Endothelial cell of umbilical vein (primary cell): ENCODE measurements around the gene MCTP1. TPM values are rescaled to one million over a fixed set of nuclear protein-coding genes. Genes with fewer than 3 reads are reported as not detected.

Source experiments
- BruUV-seq: library from RNA; stranded (reverse); fragments of 400-500 nt; replicated peaks from 2 replicates; lab custom pipeline; 2021; lab: Mats Ljungman, UMichigan
- CTCF ChIA-PET: fragments of 300-600, 350-600 bp; sonication (Branson Sonifier 250); formaldehyde crosslinking; loops from one replicate; lab custom pipeline; 2021; ENCODE audit warnings: antibody characterized with exemption, inconsistent platforms; lab: Charles Lee
- POLR2A ChIA-PET: fragments of 300-600, 350-600 bp; sonication (Branson Sonifier 250); formaldehyde crosslinking; loops from one replicate; lab custom pipeline; 2021; ENCODE audit warnings: antibody characterized with exemption, inconsistent platforms; lab: Charles Lee
- DNase-seq: peaks from one replicate; pipeline ENCODE4 v3.0.0-alpha.2; 2011; ENCODE audit warnings: low read depth, low spot score
- FAIRE-seq: peaks from 2 replicates; lab custom pipeline; 2011; peaks lifted over from hg19 to GRCh38; lab: Jason Lieb, UNC
- H2AFZ ChIP-seq: 2 replicates; pipeline ENCODE4 v1.6.0; 2012; ENCODE audit warnings: low read depth, low read length, control low read depth, inconsistent platforms
- H3K27ac ChIP-seq: 2 replicates; pipeline ENCODE4 v1.5.1; 2011; ENCODE audit warnings: low read depth, mild to moderate bottlenecking, control low read depth, low read length, moderate library complexity; ENCODE audit not compliant: insufficient read depth
- H3K27me3 ChIP-seq, 2 experiments: 2 replicates each; pipeline versions ENCODE4 v1.6.0 to v1.6.1; 2011; ENCODE audit warnings: low read length in 2 of 2, mixed read lengths in 1 of 2; ENCODE audit not compliant: control insufficient read depth in 2 of 2, insufficient read depth in 2 of 2
- H3K36me3 ChIP-seq, 2 experiments: 2 replicates in 1 of 2; 3 replicates in 1 of 2; pipeline ENCODE4 v1.5.1; 2011; ENCODE audit warnings: low read length in 2 of 2, mild to moderate bottlenecking in 1 of 2, moderate library complexity in 1 of 2; ENCODE audit not compliant: control insufficient read depth in 2 of 2, insufficient read depth in 2 of 2; ENCODE audit errors: extremely low read depth in 1 of 2
- H3K4me1 ChIP-seq: 3 replicates; pipeline ENCODE4 v1.5.1; 2011; ENCODE audit warnings: mild to moderate bottlenecking, low read length; ENCODE audit not compliant: control insufficient read depth, insufficient read depth; ENCODE audit errors: extremely low read depth
- H3K4me2 ChIP-seq: 2 replicates; pipeline ENCODE4 v1.6.1; 2011; ENCODE audit warnings: low read length, control low read depth, mixed read lengths; ENCODE audit not compliant: insufficient read depth
- H3K4me3 ChIP-seq, 3 experiments: fragments of 200-600 bp in 1 of 3; sonication (generic), shearing (Covaris generic) in 1 of 3; replicated peaks in 1 of 3; 2 replicates each; pipeline ENCODE4 v1.5.1; 2011 to 2016; ENCODE audit warnings: control low read depth in 3 of 3, low read length in 3 of 3, mild to moderate bottlenecking in 2 of 3, inconsistent platforms in 1 of 3, low read depth in 1 of 3, moderate library complexity in 1 of 3; ENCODE audit not compliant: insufficient read depth in 1 of 3
- H3K79me2 ChIP-seq: 2 replicates; pipeline ENCODE4 v1.6.0; 2012; ENCODE audit warnings: low read length, inconsistent platforms; ENCODE audit not compliant: control insufficient read depth, insufficient read depth
- H3K9ac ChIP-seq: replicated peaks from 2 replicates; pipeline ENCODE3; 2011; ENCODE audit warnings: low read length, control low read depth; ENCODE audit not compliant: insufficient read depth; ENCODE audit errors: extremely low read depth
- H3K9me1 ChIP-seq: replicated peaks from 3 replicates; pipeline ENCODE4 v1.6.0; 2011; ENCODE audit warnings: mild to moderate bottlenecking, low read length; ENCODE audit not compliant: control insufficient read depth, insufficient read depth; ENCODE audit errors: extremely low read depth
- H3K9me3 ChIP-seq: replicated peaks from 2 replicates; pipeline ENCODE4 v1.5.1; 2012; ENCODE audit warnings: low read length, inconsistent platforms; ENCODE audit not compliant: control insufficient read depth, insufficient read depth
- H4K20me1 ChIP-seq: replicated peaks from 2 replicates; pipeline ENCODE3; 2011; ENCODE audit warnings: mild to moderate bottlenecking, low read length; ENCODE audit not compliant: control insufficient read depth, insufficient read depth; ENCODE audit errors: extremely low read depth
- EZH2 ChIP-seq: IDR thresholded peaks from 2 replicates; pipeline ENCODE4 v1.6.1; 2012; ENCODE audit warnings: borderline replicate concordance, low read depth, mild to moderate bottlenecking, moderate library complexity, low read length, inconsistent platforms; ENCODE audit not compliant: severe bottlenecking
- FOS ChIP-seq: IDR thresholded peaks from 2 replicates; pipeline ENCODE4 v1.6.1; 2011; ENCODE audit warnings: mild to moderate bottlenecking, low read length, moderate library complexity, borderline replicate concordance; ENCODE audit not compliant: insufficient read depth
- GATA2 ChIP-seq: IDR thresholded peaks from 2 replicates; pipeline ENCODE4 v1.7.0; 2011; ENCODE audit warnings: low read depth, mild to moderate bottlenecking, moderate library complexity, mixed read lengths, low read length; ENCODE audit not compliant: insufficient read length, insufficient read depth
- JUN ChIP-seq: IDR thresholded peaks from 2 replicates; pipeline ENCODE4 v1.6.1; 2011; ENCODE audit warnings: borderline replicate concordance, low read depth; ENCODE audit not compliant: insufficient read length, insufficient read depth
- MYC ChIP-seq: IDR thresholded peaks from one replicate; pipeline ENCODE4 v1.6.1; 2011; ENCODE audit warnings: mild to moderate bottlenecking, low read depth, low read length
- POLR2A ChIP-seq: IDR thresholded peaks from 2 replicates; pipeline ENCODE4 v1.6.1; 2012; ENCODE audit warnings: low read depth, mild to moderate bottlenecking, control low read depth, low read length
- POLR2AphosphoS5 ChIP-seq: IDR thresholded peaks from 2 replicates; pipeline ENCODE4 v1.6.1; 2012; ENCODE audit warnings: low read depth, mild to moderate bottlenecking, control low read depth, low read length, moderate library complexity; ENCODE audit not compliant: insufficient read depth
- dilution Hi-C: fragments of 300-500 bp; cut with MboI; formaldehyde crosslinking; loops from one replicate; pipeline ENCODE4 v1.15.0; 2019; ENCODE audit warnings: low sequenced_read_pairs; ENCODE audit not compliant: extremely low pct_ligation_motif_present
- intact Hi-C: fragments of 100-400 bp; cut with micrococcal nuclease; formaldehyde crosslinking; loops from one replicate; pipeline ENCODE4 v1.10.0; 2022
- polyA plus RNA-seq, 4 experiments: library from polyadenylated mRNA; depleted of rRNA in 3 of 4; stranded (reverse) in 3 of 4; unstranded in 1 of 4; fragments of >200 nt; gene quantifications; 2 replicates each; pipeline versions ENCODE4 v1.2.1 to v1.2.3, GENCODE V29; 2011 to 2012; ENCODE audit warnings: missing spikeins in 1 of 4
- total RNA-seq: library from RNA; stranded (reverse); gene quantifications from 2 replicates; pipeline ENCODE4 v1.2.3, GENCODE V29; 2021
- TF ChIP-seq, protein P1 (sequence below), 2 donors: IDR thresholded peaks; 1 replicate in 1 of 2; 2 replicates in 1 of 2; pipeline ENCODE4 v1.5.1; 2011; ENCODE audit warnings: low read length in 2 of 2, mild to moderate bottlenecking in 2 of 2, moderate library complexity in 2 of 2, control low read depth in 1 of 2, inconsistent platforms in 1 of 2, low read depth in 1 of 2; ENCODE audit not compliant: insufficient read depth in 1 of 2; ENCODE audit errors: extremely low read depth in 1 of 2
- TF ChIP-seq, protein P2 (sequence below): IDR thresholded peaks from 2 replicates; pipeline ENCODE4 v1.6.1; 2011; ENCODE audit not compliant: insufficient read depth, insufficient read length

MCTP1 gene
- total and polyA plus RNA-seq, 2 donors (not counting 3 experiments of a cell fraction or from before 2014, with no cell fraction given) = 79.3 to 203 TPM

DNA sequence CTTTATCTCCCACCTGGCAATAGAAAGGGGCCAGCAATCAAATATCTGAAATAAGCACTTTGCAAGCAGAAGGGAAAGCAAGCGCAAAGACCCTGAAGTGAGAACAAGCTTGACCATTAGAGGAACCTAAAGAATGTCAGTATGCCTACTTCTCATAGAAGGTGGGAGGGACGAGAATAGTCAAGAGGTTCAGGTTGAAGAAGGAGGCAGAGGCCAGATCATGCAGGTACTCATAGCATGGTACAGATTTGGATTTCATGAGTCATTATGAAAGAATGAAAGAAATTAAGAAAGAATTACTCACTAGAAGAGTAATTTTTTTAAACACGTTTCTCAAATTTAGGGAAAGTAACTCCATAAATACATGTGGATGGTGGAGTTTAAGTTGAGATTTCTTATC lies 33.7 kb downstream of the MCTP1 start:
- H3K27me3 ChIP-seq = peaks cover 0 to 2% of the 10 kb centered on the region in 2 experiments
- no peak overlapping the region for H3K4me2 ChIP-seq
- H3K79me2 ChIP-seq = no peaks in the 10 kb centered on the region
- dilution Hi-C loops (no loop called here), intact Hi-C loops (no loop called here)
- DNase-seq (no peak), FAIRE-seq (no peak)
- H3K4me1 ChIP-seq = no peaks in the 10 kb centered on the region
- H3K9me1 ChIP-seq = no peaks in the 10 kb centered on the region
- H3K27ac ChIP-seq = no peak overlapping the region
- POLR2A ChIA-PET = no interaction called here
- BruUV-seq = no TSS peak
- CTCF ChIA-PET = interaction anchor here (1.3 to 2.1 kb wide), 2 partner anchors 261 to 283 kb away, joined by 3 to 9 read pairs; no protein-coding TSS in a partner anchor
- no peaks in the 10 kb centered on the region for H3K9me3 ChIP-seq
- no peaks in the 10 kb centered on the region for H3K36me3 ChIP-seq
- TF ChIP-seq POLR2AphosphoS5 (no peak), JUN (no peak)
- no peak overlapping the region for H3K9ac ChIP-seq
- H2AFZ ChIP-seq = no peak overlapping the region
- no peaks in the 10 kb centered on the region for H4K20me1 ChIP-seq
- H3K4me3 ChIP-seq = no peak overlapping the region

DNA sequence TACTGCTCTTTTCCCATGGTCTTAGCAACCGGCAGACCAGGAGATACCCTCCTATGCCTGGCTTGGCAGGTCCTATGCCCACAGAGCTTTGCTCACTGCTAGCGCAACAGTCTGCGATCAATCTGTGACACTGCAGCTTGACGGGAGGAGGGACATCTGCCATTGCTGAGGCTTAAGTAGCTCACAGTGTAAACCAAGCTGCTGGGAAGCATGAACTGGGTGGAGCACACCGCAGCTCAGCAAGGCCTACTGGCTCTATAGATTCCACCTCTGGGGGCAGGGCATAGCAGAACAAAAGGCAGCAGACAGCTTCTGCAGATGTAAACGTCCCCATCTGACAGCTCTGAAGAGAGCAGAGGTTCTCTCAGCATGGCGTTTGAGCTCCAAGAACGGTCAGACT lies 40.4 kb downstream of the MCTP1 start:
- Histone ChIP-seq H3K9ac (no peak overlapping the region), H3K9me3 (no peaks in the 10 kb centered on the region), H2AFZ (no peak overlapping the region), H3K4me3 (no peak overlapping the region), H3K4me1 (peaks cover 16% of the 10 kb centered on the region), H3K27me3 (peaks cover 0 to 2% of the 10 kb centered on the region in 2 experiments), H3K36me3 (no peaks in the 10 kb centered on the region), H3K4me2 (no peak overlapping the region), H3K79me2 (no peaks in the 10 kb centered on the region), H3K9me1 (no peaks in the 10 kb centered on the region), H4K20me1 (no peaks in the 10 kb centered on the region), H3K27ac (no peak overlapping the region)
- dilution Hi-C loops = no loop called here
- no TSS peak for BruUV-seq
- DNase-seq (no peak), FAIRE-seq (no peak)
- TF ChIP-seq POLR2AphosphoS5 (no peak), GATA2 (no peak), EZH2 (no peak), MYC (no peak), POLR2A (no peak), JUN (no peak), FOS (no peak)
- TF ChIP-seq, protein P1, sequence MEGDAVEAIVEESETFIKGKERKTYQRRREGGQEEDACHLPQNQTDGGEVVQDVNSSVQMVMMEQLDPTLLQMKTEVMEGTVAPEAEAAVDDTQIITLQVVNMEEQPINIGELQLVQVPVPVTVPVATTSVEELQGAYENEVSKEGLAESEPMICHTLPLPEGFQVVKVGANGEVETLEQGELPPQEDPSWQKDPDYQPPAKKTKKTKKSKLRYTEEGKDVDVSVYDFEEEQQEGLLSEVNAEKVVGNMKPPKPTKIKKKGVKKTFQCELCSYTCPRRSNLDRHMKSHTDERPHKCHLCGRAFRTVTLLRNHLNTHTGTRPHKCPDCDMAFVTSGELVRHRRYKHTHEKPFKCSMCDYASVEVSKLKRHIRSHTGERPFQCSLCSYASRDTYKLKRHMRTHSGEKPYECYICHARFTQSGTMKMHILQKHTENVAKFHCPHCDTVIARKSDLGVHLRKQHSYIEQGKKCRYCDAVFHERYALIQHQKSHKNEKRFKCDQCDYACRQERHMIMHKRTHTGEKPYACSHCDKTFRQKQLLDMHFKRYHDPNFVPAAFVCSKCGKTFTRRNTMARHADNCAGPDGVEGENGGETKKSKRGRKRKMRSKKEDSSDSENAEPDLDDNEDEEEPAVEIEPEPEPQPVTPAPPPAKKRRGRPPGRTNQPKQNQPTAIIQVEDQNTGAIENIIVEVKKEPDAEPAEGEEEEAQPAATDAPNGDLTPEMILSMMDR (IDR thresholded peaks at IDR 0.05; ENCODE audit: extremely low read depth in 1 of 2, insufficient read depth in 1 of 2, low read depth in 1 of 2, low read length in 2 of 2) = no peak
- TF ChIP-seq, protein P2, sequence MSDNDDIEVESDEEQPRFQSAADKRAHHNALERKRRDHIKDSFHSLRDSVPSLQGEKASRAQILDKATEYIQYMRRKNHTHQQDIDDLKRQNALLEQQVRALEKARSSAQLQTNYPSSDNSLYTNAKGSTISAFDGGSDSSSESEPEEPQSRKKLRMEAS = no peak
- ChIA-PET POLR2A (no interaction called here), CTCF (interaction anchor here (1.1 kb wide), 1 partner anchor 276 kb away, joined by 4 read pairs; no protein-coding TSS in a partner anchor)
- intact Hi-C loops = no loop called here
